Upper lobe of left lung (tissue), 6 donors: ENCODE data around the gene OTUD6A. TPM values are rescaled to one million over a fixed set of nuclear protein-coding genes. Genes with fewer than 3 reads are reported as not detected.

Experiments
- ATAC-seq, 2 donors: fragments of 200-7000 bp; cut with Tn5 transposase; one replicate each; pipeline ENCODE4 v1.9.1; 2022; ENCODE audit warnings: mild to moderate bottlenecking in 2 of 2, moderate library complexity in 2 of 2; ENCODE audit not compliant: low FRiP score in 2 of 2
- DNase-seq, 2 donors: peaks; one replicate each; pipeline ENCODE4 v3.0.0-alpha.2; 2019 to 2020
- H3K27ac ChIP-seq, 4 donors: fragments of 200-600 bp; sonication (generic); one replicate each; pipeline ENCODE4 v1.5.1; 2016 to 2019
- H3K27me3 ChIP-seq, 4 donors: fragments of 200-600 bp; sonication (generic); one replicate each; pipeline ENCODE4 v1.5.1; 2017 to 2019
- H3K36me3 ChIP-seq, 4 donors: fragments of 200-600 bp; sonication (generic); one replicate each; pipeline ENCODE4 v1.5.1; 2016 to 2019
- H3K4me1 ChIP-seq, 4 donors: fragments of 200-600 bp; sonication (generic); one replicate each; pipeline ENCODE4 v1.5.1; 2018 to 2019
- H3K4me3 ChIP-seq, 4 donors: fragments of 200-600 bp; sonication (generic); one replicate each; pipeline ENCODE4 v1.5.1; 2017 to 2019; ENCODE audit warnings: mild to moderate bottlenecking in 2 of 4, moderate library complexity in 1 of 4
- H3K9me3 ChIP-seq, 4 donors: fragments of 200-600 bp; sonication (generic); one replicate each; pipeline ENCODE4 v1.5.1; 2018 to 2019
- CTCF ChIP-seq, 6 experiments: fragments of 450-650 bp in 4 of 6; fragments of 200-600 bp in 2 of 6; sonication (generic) in 2 of 6; IDR thresholded peaks; one replicate each; pipeline ENCODE4 v1.5.1; 2016 to 2019; ENCODE audit warnings: antibody characterized with exemption in 6 of 6
- EP300 ChIP-seq, 4 donors: sonication (generic); formaldehyde crosslinking; IDR thresholded peaks; one replicate each; pipeline ENCODE4 v1.5.1; 2017; ENCODE audit warnings: antibody characterized with exemption in 4 of 4, control low read depth in 2 of 4
- POLR2A ChIP-seq, 4 donors: fragments of 450-650 bp; IDR thresholded peaks; one replicate each; pipeline ENCODE4 v1.5.1; 2016 to 2017; ENCODE audit warnings: antibody characterized with exemption in 4 of 4, mild to moderate bottlenecking in 2 of 4
- POLR2AphosphoS5 ChIP-seq, 2 donors: sonication (generic); formaldehyde crosslinking; IDR thresholded peaks; one replicate each; pipeline ENCODE4 v1.5.1; 2017; ENCODE audit warnings: antibody characterized with exemption in 2 of 2
- WGBS, 2 donors: methylation state at CpG; one replicate each; pipeline ENCODE4 v1.1.5; 2017 to 2018; 5-methylcytosine and 5-hydroxymethylcytosine counted together
- total RNA-seq, 6 donors: library from RNA; depleted of rRNA in 4 of 6; stranded (reverse); fragments of >200 nt in 4 of 6; gene quantifications; one replicate each; pipeline versions ENCODE4 v1.1.0 to v1.2.1, GENCODE V29; 2016 to 2021
- donor health status: DM: no; HTN: no; CAD: no; lungs with moderate emphysema.
- donor health status: DM: no; HTN: yes; CAD: no; lungs with severe emphysema.

OTUD6A gene
- total RNA-seq, 6 donors from 2014 or later, result not detected

- H3K4me1 ChIP-seq, result no peaks in the 10 kb centered on the region
- no peak for DNase-seq
- H3K36me3 ChIP-seq, result no peaks in the 10 kb centered on the region
- no peaks in the 10 kb centered on the region for H3K9me3 ChIP-seq
- no peak for ATAC-seq
- TF ChIP-seq POLR2A (IDR thresholded peaks at IDR 0.05) (no peak), CTCF (IDR thresholded peaks at IDR 0.05) (no peak), POLR2AphosphoS5 (IDR thresholded peaks at IDR 0.05) (no peak), EP300 (IDR thresholded peaks at IDR 0.05) (no peak)
- no peaks in the 10 kb centered on the region for H3K27me3 ChIP-seq
- H3K27ac ChIP-seq, result no peak overlapping the region
- WGBS, 2 donors, result 24 to 43% methylated on average over 8 to 11 of the region's 11 CpGs
- H3K4me3 ChIP-seq, result no peak overlapping the region
Measured at GRCh38 chrX:70087857-70088630, 25.8 kb downstream of the OTUD6A start.

DNA sequence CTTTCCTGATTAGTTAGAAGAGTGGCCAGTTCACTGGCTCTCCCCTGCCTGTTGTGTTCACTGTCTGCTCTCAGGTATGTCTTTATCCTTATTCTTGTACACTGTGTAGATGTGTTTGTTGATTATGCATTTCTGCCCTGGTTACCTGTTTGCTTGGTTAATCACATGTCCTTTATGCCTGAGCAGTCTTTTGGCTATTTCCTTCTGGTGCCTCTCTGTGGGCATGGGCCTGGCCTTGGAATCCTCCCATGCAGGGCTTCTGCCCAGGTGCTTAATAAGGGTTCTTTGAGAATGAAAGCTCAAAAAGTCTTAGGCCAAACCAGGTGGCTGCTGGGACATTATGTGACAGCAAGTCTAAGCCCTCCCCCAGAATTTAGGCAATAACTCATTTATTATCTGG is 26.5 kb downstream of the OTUD6A start:
- DNase-seq, result no peak
- no peak overlapping the region for H3K4me3 ChIP-seq
- no peak overlapping the region for H3K27ac ChIP-seq
- H3K9me3 ChIP-seq, result no peaks in the 10 kb centered on the region
- no peaks in the 10 kb centered on the region for H3K4me1 ChIP-seq
- no peaks in the 10 kb centered on the region for H3K36me3 ChIP-seq
- H3K27me3 ChIP-seq, result no peaks in the 10 kb centered on the region
- no peak for ATAC-seq
- no peak for TF ChIP-seq POLR2AphosphoS5 (IDR thresholded peaks at IDR 0.05)
- TF ChIP-seq CTCF (IDR thresholded peaks at IDR 0.05), result no peak
- no peak for TF ChIP-seq POLR2A (IDR thresholded peaks at IDR 0.05)
- TF ChIP-seq EP300 (IDR thresholded peaks at IDR 0.05), result no peak

DNA sequence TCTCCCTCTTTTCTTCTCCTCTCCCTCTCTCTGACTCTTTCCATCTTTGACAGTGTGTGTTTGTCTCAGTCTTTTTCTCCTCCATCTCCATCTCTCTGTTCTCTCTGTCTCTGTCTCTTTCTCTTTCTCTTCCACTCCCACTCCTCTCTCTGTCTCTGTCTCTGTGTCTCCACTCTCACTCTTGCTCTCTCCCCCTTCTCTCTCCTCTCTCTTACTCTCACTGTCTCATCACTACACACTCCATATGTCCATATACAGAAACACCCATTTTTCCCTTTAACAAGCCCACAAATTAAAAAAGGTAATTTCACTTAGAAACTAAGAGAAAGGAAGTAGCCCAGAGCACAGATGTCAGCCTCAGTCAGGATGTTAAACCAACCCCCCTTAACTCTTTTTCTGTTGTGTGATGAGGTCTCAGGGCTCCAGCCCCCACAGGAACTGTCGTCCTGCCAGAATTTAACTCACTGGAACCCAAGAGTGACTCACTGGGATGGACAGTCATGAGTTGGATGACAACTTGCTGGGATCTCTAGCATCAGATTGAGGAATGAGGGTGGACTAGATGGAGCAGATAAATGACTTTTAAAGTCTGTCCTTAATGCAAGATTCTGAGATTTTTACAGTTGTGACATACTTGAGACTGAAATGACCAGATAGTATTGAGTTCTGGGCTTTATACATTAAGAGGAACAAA is 27.5 kb downstream of the OTUD6A start:
- no peaks in the 10 kb centered on the region for H3K36me3 ChIP-seq
- H3K9me3 ChIP-seq, result no peaks in the 10 kb centered on the region
- no peaks in the 10 kb centered on the region for H3K27me3 ChIP-seq
- TF ChIP-seq CTCF (IDR thresholded peaks at IDR 0.05) (no peak), POLR2AphosphoS5 (IDR thresholded peaks at IDR 0.05) (no peak)
- DNase-seq (no peak), ATAC-seq (no peak)
- no peaks in the 10 kb centered on the region for H3K4me1 ChIP-seq
- WGBS, 2 donors, result 0 to 38% methylated on average over 1 of the region's 1 CpG
- no peak overlapping the region for H3K27ac ChIP-seq
- H3K4me3 ChIP-seq, result no peak overlapping the region

GRCh38 chrX:70092247-70092646 is 30.0 kb downstream of the OTUD6A start:
- Histone ChIP-seq H3K27me3 (no peaks in the 10 kb centered on the region), H3K27ac (no peak overlapping the region), H3K4me1 (no peaks in the 10 kb centered on the region), H3K9me3 (no peaks in the 10 kb centered on the region), H3K36me3 (no peaks in the 10 kb centered on the region), H3K4me3 (no peak overlapping the region)
- ATAC-seq (no peak), DNase-seq (no peak)
- TF ChIP-seq EP300 (IDR thresholded peaks at IDR 0.05), result no peak
- no peak for TF ChIP-seq CTCF (IDR thresholded peaks at IDR 0.05)
- TF ChIP-seq POLR2A (IDR thresholded peaks at IDR 0.05), result no peak
- TF ChIP-seq POLR2AphosphoS5 (IDR thresholded peaks at IDR 0.05), result no peak
- WGBS, 2 donors, result 85 to 100% methylated on average over 1 to 4 of the region's 4 CpGs
